Medulla oblongata (tissue), 1 donor: ENCODE results near the gene GRK5.

Experiments used
- DNase-seq: peaks from one replicate; pipeline ENCODE4 v3.0.0-alpha.2; 2015; ENCODE audit errors: extremely low spot score

The GRK5 gene

GRCh38 chr10:119297207-119297968, 90.0 kb downstream of the GRK5 start:
- no peak for DNase-seq

- no peak for DNase-seq
These were observed 91.4 kb downstream of the GRK5 start for GRCh38 chr10:119298810-119299209.

- no peak for DNase-seq
These were observed 92.2 kb downstream of the GRK5 start for GRCh38 chr10:119299531-119299930.

GRCh38 chr10:119301397-119301796, 94.0 kb downstream of the GRK5 start:
- DNase-seq: peak; percentile 20

GRCh38 chr10:119302172-119302571, 94.8 kb downstream of the GRK5 start:
- no peak for DNase-seq

- DNase-seq: no peak
These were observed 95.4 kb downstream of the GRK5 start for GRCh38 chr10:119302591-119303253.

- DNase-seq: no peak
These were observed 96.5 kb downstream of the GRK5 start for GRCh38 chr10:119303886-119304285.

GRCh38 chr10:119304541-119304940, 97.2 kb downstream of the GRK5 start:
- DNase-seq: no peak

GRCh38 chr10:119305860-119306513, 98.6 kb downstream of the GRK5 start:
- peak; percentile 22 for DNase-seq

- no peak for DNase-seq
These were observed 99.2 kb downstream of the GRK5 start for GRCh38 chr10:119306514-119306951.

GRCh38 chr10:119306986-119307392, 99.6 kb downstream of the GRK5 start:
- DNase-seq: no peak

GRCh38 chr10:119308089-119308488, 100.7 kb downstream of the GRK5 start:
- no peak for DNase-seq

- DNase-seq: no peak
These were observed 101.4 kb downstream of the GRK5 start for GRCh38 chr10:119308551-119309422.

- DNase-seq: no peak
These were observed 102.0 kb downstream of the GRK5 start for GRCh38 chr10:119309423-119309770.

- no peak for DNase-seq
These were observed 103.4 kb downstream of the GRK5 start for GRCh38 chr10:119310806-119311205.

GRCh38 chr10:119312241-119312640, 104.9 kb downstream of the GRK5 start:
- DNase-seq: no peak

GRCh38 chr10:119313024-119313423, 105.7 kb downstream of the GRK5 start:
- DNase-seq: no peak

GRCh38 chr10:119313644-119314043, 106.3 kb downstream of the GRK5 start:
- DNase-seq: no peak

- DNase-seq: no peak
These were observed 106.7 kb downstream of the GRK5 start for GRCh38 chr10:119314061-119314460.

- no peak for DNase-seq
These were observed 107.1 kb downstream of the GRK5 start for GRCh38 chr10:119314486-119314885.

- peak; percentile 50 for DNase-seq
These were observed 108.0 kb downstream of the GRK5 start for GRCh38 chr10:119315128-119316001.
